ENCODE measurements around the gene ANTKMT.

DNA sequence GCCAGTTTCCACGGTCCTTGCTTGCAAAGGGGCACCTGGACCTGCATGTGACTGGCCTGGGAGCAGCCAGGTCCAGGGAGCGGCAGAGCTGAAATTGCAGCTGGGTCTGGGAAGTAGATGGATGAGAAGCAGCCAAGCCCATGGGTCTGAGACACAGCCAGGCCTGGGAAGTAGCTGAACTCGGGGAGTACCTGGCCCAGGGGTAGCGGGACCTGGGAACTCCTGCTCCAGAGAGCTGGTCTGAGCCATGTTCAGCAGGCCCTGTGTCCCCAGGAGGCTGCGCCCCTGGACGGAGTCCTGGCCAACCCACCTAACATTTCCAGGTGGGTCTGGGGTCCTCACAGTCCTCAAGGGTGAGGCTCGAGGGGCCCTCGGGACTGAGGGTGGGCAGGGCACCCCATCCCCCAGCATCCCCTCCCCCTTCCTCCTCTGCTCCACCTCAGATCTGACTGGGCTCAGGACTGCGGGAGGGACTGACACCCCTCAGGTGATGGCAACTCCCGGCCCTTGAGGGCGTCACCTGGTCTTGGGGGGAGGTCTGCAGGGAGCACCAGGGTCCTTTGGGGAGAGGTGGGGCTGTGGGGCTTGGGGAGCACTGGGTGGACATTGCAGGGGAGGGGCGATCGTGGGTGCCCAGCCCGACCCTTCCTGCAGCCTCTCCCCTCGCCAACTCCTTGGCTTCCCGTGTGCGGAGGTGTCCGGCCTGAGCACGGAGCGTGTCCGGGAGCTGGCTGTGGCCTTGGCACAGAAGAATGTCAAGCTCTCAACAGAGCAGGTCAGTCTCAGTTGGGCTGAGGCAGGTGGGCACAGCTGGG lies 42.6 kb downstream of the ANTKMT start:
- TF ChIP-seq, protein P1, sequence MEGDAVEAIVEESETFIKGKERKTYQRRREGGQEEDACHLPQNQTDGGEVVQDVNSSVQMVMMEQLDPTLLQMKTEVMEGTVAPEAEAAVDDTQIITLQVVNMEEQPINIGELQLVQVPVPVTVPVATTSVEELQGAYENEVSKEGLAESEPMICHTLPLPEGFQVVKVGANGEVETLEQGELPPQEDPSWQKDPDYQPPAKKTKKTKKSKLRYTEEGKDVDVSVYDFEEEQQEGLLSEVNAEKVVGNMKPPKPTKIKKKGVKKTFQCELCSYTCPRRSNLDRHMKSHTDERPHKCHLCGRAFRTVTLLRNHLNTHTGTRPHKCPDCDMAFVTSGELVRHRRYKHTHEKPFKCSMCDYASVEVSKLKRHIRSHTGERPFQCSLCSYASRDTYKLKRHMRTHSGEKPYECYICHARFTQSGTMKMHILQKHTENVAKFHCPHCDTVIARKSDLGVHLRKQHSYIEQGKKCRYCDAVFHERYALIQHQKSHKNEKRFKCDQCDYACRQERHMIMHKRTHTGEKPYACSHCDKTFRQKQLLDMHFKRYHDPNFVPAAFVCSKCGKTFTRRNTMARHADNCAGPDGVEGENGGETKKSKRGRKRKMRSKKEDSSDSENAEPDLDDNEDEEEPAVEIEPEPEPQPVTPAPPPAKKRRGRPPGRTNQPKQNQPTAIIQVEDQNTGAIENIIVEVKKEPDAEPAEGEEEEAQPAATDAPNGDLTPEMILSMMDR (IDR thresholded peaks at IDR 0.05): no peak
- no peak for TF ChIP-seq POLR2A (IDR thresholded peaks at IDR 0.05)
